ENCODE results near the gene SCAPER.
A peak's percentile ranks its signal among the peaks of the same experiment; 100 is the strongest.
"Not testable (repeated sequence)": the region's sequence is repeated elsewhere in the genome, so short reads cannot be mapped to it uniquely, and the experiment has no call there.

Gene SCAPER

GRCh38 chr15:76837474-76837873, 67.7 kb downstream of the SCAPER start:
- no peak overlapping the region for H3K4me3 ChIP-seq (ENCODE audit: low read depth, low read length)
- TF ChIP-seq CTCF (IDR thresholded peaks at IDR 0.05; ENCODE audit: control insufficient read depth, extremely low read depth, insufficient read depth): no peak

GRCh38 chr15:76829939-76830338, 75.2 kb downstream of the SCAPER start:
- H3K4me3 ChIP-seq (ENCODE audit: low read depth, low read length): no peak overlapping the region
- DNase-seq (ENCODE audit: low read depth): no peak
- TF ChIP-seq CTCF (IDR thresholded peaks at IDR 0.05; ENCODE audit: control insufficient read depth, extremely low read depth, insufficient read depth): no peak

More at GRCh38 chr15:76837474-76837873, 67.7 kb downstream of the SCAPER start:
- DNase-seq (ENCODE audit: low read depth): no peak

DNA sequence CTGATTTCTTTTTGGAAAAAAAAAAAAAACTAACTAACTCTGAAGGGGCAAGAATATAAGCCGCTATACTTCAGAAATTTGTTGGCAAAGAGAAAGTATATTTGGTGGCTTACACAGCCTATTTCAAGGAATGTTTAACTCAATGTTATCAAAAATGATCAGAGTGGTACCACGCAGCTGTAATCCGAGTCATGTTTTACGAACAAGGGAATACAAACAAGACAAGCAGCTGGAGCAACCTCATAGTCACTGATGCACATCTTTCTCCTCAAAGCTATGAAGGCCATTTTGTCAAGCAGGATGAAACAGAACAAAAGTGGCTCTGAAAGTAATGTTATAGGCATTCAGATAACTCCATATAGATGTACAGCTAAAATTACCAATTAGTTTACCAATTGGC, 81.2 kb downstream of the SCAPER start:
- no peak overlapping the region for H3K4me3 ChIP-seq (ENCODE audit: low read depth, low read length)
- DNase-seq (ENCODE audit: low read depth): no peak
- no peak for TF ChIP-seq CTCF (IDR thresholded peaks at IDR 0.05; ENCODE audit: control insufficient read depth, extremely low read depth, insufficient read depth)

- no peak for DNase-seq (ENCODE audit: low read depth)
- no peak overlapping the region for H3K4me3 ChIP-seq (ENCODE audit: low read depth, low read length)
- no peak for TF ChIP-seq CTCF (IDR thresholded peaks at IDR 0.05; ENCODE audit: control insufficient read depth, extremely low read depth, insufficient read depth)
Observed at GRCh38 chr15:76823303-76823702, 81.8 kb downstream of the SCAPER start.

- H3K4me3 ChIP-seq (ENCODE audit: low read depth, low read length): not testable (repeated sequence)
Observed at GRCh38 chr15:76818926-76819325, 86.2 kb downstream of the SCAPER start.

DNA sequence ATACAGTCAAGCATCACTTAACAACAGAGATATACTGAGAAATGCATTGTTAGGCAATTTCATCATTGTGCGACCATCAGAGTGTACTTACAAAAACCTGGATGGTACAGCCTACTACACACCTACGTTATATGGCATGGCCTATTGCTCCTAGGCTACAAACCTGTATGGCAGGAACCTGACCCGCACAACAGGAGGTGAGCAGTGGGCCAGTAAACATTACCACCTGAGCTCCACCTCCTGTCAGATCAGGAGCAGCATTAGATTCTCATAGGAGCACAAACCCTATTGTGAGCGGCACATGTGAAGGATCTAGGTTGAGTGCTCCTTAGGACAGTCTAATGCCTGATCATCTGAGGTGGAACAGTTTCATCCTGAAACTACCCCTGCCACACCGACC, 89.7 kb downstream of the SCAPER start:
- peak; percentile 28 for DNase-seq (ENCODE audit: low read depth)
- TF ChIP-seq CTCF (IDR thresholded peaks at IDR 0.05; ENCODE audit: control insufficient read depth, extremely low read depth, insufficient read depth): no peak
- H3K4me3 ChIP-seq (ENCODE audit: low read depth, low read length): no peak overlapping the region

More at GRCh38 chr15:76818926-76819325, 86.2 kb downstream of the SCAPER start:
- DNase-seq (ENCODE audit: low read depth): not testable (repeated sequence)

DNA sequence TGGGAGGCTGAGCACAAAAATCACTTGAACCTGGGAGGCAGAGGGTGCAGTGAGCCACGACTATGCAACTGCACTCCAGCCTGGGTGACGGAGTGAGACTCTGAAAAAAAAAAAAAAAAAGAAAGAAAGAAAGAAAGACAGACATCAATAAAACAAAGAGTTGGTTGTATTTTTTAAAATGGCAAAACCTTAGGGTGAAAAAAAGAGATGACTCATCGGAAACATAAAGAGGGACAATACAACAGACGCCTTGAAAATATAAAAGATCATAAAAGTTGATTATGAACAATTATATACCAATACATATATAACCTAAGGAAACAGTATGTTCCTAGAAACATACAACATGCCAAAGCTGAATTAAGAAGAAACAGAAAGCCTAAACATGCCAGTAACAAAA, 92.8 kb downstream of the SCAPER start:
- no peak overlapping the region for H3K4me3 ChIP-seq (ENCODE audit: low read depth, low read length)
- TF ChIP-seq CTCF (IDR thresholded peaks at IDR 0.05; ENCODE audit: control insufficient read depth, extremely low read depth, insufficient read depth): no peak
- no peak for DNase-seq (ENCODE audit: low read depth)
